ENCODE data around the gene MNT.

MNT gene

GRCh38 chr17:2380226-2380922 is 20.5 kb downstream of the MNT start:
- no peak for DNase-seq

- no peak for DNase-seq
These were observed 21.2 kb downstream of the MNT start for GRCh38 chr17:2379489-2380225.

- DNase-seq = no peak
These were observed 22.0 kb downstream of the MNT start for GRCh38 chr17:2378905-2379304.

- DNase-seq = no peak
These were observed 23.2 kb downstream of the MNT start for GRCh38 chr17:2377659-2378058.

GRCh38 chr17:2376107-2376506 is 24.8 kb downstream of the MNT start:
- no peak for DNase-seq

- DNase-seq = no peak
These were observed 25.5 kb downstream of the MNT start for GRCh38 chr17:2375406-2375805.

GRCh38 chr17:2374549-2375285 is 26.1 kb downstream of the MNT start:
- no peak for DNase-seq

GRCh38 chr17:2373179-2373578 is 27.7 kb downstream of the MNT start:
- no peak for DNase-seq

GRCh38 chr17:2372681-2373080 is 28.2 kb downstream of the MNT start:
- DNase-seq = no peak

GRCh38 chr17:2372180-2372579 is 28.7 kb downstream of the MNT start:
- DNase-seq = no peak

GRCh38 chr17:2371183-2372130 is 29.4 kb downstream of the MNT start:
- DNase-seq = no peak

- DNase-seq = no peak
These were observed 30.7 kb downstream of the MNT start for GRCh38 chr17:2370211-2370589.

- no peak for DNase-seq
These were observed 31.2 kb downstream of the MNT start for GRCh38 chr17:2369551-2370210.

- no peak for DNase-seq
These were observed 31.8 kb downstream of the MNT start for GRCh38 chr17:2369039-2369438.

- no peak for DNase-seq
These were observed 32.5 kb downstream of the MNT start for GRCh38 chr17:2368359-2368758.

- no peak for DNase-seq
These were observed 33.9 kb downstream of the MNT start for GRCh38 chr17:2366747-2367494.

- no peak for DNase-seq
These were observed 35.7 kb downstream of the MNT start for GRCh38 chr17:2365132-2365531.

- no peak for DNase-seq
These were observed 36.1 kb downstream of the MNT start for GRCh38 chr17:2364763-2365116.

- no peak for DNase-seq
These were observed 36.8 kb downstream of the MNT start for GRCh38 chr17:2363851-2364762.

GRCh38 chr17:2363318-2363717 is 37.5 kb downstream of the MNT start:
- DNase-seq = no peak
